GM18909 (cell line): ENCODE results near the gene CLIC5.

Experiments
- ATAC-seq: cut with Tn5 transposase; IDR thresholded peaks from one replicate; pipeline ENCODE4 v1.9.1; 2021; ENCODE audit warnings: mild to moderate bottlenecking; ENCODE audit not compliant: unreplicated experiment, poor library complexity

CLIC5 gene

DNA sequence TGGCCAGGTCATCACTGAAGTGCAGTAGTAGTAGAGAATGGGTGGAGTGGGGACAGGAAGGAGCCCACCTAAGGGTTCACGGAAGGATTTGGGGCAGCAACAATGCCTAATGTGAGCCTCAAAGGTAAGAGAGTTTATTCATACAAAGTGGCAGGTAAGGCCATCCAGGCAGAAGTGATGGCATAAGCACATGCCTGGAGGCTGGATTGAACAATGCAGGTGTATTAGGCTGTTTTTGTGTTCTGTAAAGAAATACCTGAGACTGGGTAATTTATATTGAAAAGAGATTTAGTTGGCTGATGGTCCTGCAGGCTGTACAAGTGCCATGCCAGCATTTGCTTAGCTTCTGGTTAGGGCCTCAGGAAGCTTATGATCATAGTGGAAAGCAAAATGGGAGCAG is 48.3 kb downstream of the CLIC5 start:
- no peak for ATAC-seq

DNA sequence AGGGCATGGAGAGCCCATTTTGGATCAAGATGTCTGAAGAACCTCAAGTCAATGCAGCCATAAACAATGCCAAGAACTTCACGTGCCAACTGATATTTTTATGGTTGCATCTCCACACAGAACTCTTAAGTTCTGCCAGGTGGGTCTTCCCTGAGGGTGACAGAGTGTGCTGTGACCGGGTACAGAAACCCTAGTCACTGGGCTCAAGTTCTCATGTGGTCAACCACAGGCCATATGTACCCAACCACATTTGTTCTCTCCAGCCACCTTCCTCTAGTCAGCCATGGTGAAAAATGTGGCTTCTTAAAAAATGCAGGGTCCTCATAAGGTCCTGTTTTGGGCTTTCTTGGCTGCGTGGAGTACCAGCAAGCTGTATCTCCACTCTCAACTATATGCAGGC is 48.9 kb downstream of the CLIC5 start:
- ATAC-seq: no peak

DNA sequence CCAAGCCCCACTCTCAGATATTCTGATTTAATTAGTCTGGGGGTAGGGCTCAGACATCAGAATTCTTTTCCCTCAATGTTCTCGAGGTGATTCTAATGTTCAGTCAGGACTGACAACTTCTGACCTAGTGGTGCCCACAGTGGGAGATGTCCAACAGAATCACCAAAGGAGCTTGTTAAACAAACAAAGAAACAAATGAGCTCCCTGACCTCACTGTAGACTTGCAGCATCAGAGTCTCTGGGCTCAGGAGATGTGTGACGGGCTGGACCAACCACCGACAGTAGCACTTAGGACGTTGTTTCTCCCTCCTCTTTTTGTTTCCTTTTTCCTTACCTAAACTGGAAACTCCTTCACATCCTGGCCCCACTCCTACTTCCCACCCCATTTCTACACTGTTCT is 49.3 kb downstream of the CLIC5 start:
- ATAC-seq: no peak

GRCh38 chr6:45965792-45966191 is 49.9 kb downstream of the CLIC5 start:
- no peak for ATAC-seq

- ATAC-seq: no peak
Measured at GRCh38 chr6:45965007-45965406, 50.7 kb downstream of the CLIC5 start.

GRCh38 chr6:45964300-45964699 is 51.4 kb downstream of the CLIC5 start:
- ATAC-seq: no peak

DNA sequence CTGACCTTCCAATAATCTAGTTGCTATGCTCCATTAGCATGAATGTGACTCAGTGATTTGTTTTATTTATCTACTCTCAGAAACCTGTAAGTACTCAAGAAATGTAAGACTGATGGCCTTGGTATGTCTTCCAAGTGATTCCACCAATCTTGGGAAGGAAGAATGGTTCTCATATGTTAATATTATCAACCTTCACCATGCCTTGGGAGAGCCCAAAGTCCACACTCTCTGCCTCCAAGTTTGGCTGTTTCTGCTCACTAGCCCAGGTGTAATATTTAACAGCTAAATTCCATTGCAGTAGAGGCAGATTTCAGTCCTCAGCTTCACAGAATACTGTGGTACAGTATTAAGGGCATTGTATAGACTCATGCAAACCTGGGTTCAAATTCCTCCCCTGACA is 51.8 kb downstream of the CLIC5 start:
- ATAC-seq: no peak

GRCh38 chr6:45961125-45961524 is 54.5 kb downstream of the CLIC5 start:
- no peak for ATAC-seq

GRCh38 chr6:45959534-45960145 is 56.0 kb downstream of the CLIC5 start:
- no peak for ATAC-seq

- no peak for ATAC-seq
Measured at GRCh38 chr6:45956663-45957062, 59.0 kb downstream of the CLIC5 start.

DNA sequence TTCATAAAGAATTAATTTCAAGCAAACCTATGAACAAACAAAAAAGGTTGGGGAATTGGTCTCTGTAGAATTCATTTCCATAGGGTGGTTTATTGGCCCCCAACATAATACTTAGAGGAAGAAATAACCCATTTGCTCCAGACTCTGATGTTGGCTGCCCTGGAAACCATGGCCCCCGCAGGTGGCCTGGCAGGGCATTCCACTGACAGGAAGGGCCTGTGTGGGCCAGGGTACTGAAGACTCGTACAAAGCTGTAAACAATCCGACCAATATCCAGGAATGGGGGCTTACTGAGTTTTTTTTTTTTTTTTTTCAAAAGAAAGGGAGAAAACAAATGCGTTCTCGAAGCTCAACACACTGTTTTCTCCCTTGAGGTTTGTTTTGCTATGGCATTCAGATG is 59.5 kb downstream of the CLIC5 start:
- no peak for ATAC-seq

GRCh38 chr6:45955597-45955996 is 60.1 kb downstream of the CLIC5 start:
- no peak for ATAC-seq

DNA sequence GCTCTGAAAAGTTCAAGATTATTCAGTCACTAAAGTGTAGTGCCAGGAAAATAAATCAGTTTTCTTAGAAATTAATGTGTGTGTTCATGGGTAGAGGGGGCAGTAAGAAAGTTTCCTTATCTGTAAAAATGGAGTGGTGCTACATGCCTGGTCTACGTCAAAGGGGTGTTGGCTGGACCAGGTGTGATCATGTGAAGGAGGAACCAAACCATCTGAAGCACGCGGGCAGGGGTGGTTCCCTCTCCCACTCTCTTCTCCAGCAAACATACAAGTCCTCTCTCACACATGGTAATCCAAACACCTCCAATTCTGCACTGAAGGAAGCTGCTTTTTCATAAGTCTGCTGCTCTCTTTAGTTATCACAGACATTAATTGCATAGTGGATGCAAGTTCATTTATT is 63.1 kb downstream of the CLIC5 start:
- ATAC-seq: no peak

DNA sequence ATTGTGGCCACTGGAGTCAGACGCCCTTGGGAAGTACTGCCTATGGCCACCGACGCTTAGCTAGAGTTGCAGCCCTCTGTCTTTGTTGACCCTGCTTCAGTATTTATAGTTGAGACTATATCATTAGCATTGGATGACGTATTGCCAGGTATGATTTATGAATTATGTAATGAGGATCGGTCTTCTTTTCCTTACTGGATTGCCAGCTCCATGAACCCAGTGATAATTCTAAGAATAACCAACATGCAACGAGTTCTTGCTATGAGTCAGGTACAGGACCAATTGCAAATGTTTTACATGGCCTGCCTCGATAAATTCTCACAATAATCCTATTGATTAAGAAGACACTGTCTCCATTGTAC is 63.5 kb downstream of the CLIC5 start:
- no peak for ATAC-seq

DNA sequence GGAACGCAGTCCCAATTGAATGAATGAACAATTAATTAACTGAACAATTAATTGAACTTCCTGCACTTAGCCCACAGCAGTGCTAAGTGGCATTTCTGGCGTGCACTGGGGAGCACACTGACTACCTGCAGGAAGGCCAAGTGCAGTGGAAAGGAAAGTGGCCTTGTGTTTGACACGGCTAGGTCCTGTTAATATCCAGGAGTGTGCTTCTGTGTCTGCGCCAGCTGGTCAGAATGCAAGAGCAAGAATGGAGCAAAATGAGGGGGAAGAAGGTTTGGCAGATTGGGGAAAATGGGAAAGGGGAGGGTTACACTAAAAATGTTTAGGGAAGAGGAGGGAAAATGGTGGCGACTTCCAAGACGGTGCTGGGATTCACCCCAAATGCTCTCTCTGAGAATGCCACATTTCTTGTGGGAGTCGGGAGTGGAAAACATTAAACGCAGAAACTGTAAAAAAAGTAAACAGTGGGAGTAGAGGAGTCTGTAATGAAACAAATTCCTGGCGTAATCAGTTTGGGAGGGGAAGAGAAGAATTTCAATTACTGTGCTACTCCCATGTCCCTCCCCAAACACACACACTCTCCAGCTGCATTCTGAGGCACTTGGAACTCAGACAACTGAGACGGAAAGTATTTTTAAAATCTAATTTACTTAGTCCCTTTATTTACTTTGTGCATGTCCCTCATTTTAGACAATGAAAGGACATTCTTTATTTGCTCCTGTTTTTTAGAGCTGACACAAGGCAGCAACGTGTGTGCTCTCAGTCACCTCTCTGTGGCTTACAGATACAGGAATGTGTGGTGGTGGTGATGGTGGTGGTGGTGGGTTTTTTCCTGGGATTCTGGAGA is 64.1 kb downstream of the CLIC5 start:
- ATAC-seq: no peak

GRCh38 chr6:45949256-45949655 is 66.4 kb downstream of the CLIC5 start:
- ATAC-seq: no peak

DNA sequence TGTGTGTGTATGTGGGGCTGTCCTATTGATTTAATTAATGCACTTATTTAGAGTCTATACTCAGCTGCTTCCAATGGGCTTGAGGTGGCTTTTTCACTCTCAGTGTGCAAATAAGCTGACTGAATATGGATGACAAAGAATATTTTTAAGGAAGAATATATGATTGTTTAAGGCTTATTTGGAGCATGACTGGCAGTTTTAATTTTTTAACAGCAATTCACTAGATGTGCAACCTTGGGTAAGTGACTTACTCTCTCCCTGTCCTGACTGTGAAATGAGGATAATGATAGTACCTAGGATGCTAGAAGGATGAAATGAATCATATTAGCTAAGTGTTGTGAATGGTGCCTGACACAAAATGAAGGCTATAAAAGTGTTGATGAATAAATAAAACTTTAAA is 67.9 kb downstream of the CLIC5 start:
- ATAC-seq: no peak

- ATAC-seq: no peak
Measured at GRCh38 chr6:45946887-45947286, 68.8 kb downstream of the CLIC5 start.

DNA sequence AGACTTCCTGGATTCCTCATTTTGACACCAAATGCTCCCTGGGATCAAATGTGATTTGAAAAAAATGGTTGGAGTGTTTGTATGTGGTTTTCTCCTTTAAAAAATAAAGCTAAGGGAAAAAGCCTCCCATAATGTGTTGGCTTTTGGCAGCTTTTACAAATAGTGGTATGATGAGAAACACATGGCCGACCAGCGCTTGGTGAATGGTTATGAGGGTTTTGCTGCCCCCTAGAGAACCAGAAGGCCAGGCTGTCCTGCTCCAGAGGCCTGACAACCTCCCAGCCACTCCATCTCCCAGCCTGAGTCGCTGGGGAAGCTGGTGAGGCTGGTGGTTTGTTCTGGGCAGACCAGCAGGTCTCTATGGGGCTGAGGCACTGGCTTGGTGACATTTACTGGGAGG is 69.3 kb downstream of the CLIC5 start:
- no peak for ATAC-seq

DNA sequence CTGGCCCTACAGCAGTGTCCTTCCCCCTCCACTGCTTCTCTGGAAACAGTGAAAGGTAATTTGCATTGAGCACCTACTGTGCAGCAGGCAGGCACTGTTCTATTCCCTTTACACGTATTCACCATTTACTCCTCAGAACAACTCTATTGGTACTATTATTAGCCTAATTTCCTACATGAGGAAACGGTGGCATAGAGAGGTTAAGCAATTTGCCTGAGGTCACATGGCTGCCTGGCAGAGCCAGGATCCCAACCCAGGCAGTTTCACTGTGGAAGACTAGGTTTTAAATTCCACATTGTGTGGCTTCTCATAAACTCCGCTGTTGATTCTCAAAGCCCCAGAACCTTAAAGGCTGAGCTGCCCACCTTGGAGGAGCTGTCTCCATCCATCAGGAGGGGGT is 72.7 kb downstream of the CLIC5 start:
- ATAC-seq: no peak

GRCh38 chr6:45933855-45934254 is 81.8 kb downstream of the CLIC5 start:
- ATAC-seq: no peak

DNA sequence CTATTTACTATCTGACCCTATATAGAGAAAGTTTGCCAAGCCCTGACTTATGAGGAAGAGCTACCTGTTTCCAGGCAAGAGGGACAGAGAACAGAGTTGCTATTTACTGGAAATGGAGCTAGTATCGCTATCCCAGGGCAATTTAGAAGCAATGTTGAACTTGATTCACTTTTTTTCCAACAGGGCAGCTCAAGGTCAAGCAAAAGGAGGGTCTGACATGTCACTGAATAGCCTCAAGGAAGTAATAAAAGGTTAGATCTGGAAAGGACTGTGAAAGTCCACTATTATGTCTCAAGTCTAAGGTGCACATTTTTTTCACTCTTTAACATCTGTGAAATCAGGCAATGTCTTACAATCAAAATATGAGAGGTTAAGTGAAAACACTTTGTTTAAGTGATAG is 84.4 kb downstream of the CLIC5 start:
- ATAC-seq: no peak
